ENCODE results near the gene CR1. TPM values are rescaled to one million over a fixed set of nuclear protein-coding genes. Genes with fewer than 3 reads are reported as not detected.
"Not testable (repeated sequence)": the region's sequence is repeated elsewhere in the genome, so short reads cannot be mapped to it uniquely, and the experiment has no call there.

The CR1 gene
- total RNA-seq, 4 donors from 2014 or later = 0.49 to 1.6 (median 0.67) TPM

- intact Hi-C loops (cut with DNase I; ENCODE audit: low total_unique reads) = no loop called here
- TF ChIP-seq CTCF (IDR thresholded peaks at IDR 0.05) (no peak), POLR2A (IDR thresholded peaks at IDR 0.05) (no peak)
- DNase-seq (ENCODE audit: low spot score in 2 of 2) = no peak
- no peak overlapping the region for H3K4me3 ChIP-seq (ENCODE audit: low read depth, poor library complexity, severe bottlenecking)
- 98 to 100% methylated on average over 1 of the region's 1 CpG for WGBS, 2 donors
These were observed 21.7 kb upstream of the CR1 start for GRCh38 chr1:207474210-207474609.

GRCh38 chr1:207486198-207486597 lies 9.8 kb upstream of the CR1 start:
- TF ChIP-seq CTCF (IDR thresholded peaks at IDR 0.05) = no peak
- intact Hi-C loops (cut with DNase I; ENCODE audit: low total_unique reads) = no loop called here
- no peak for DNase-seq (ENCODE audit: low spot score in 2 of 2)
- 89 to 91% methylated on average over 3 of the region's 3 CpGs for WGBS, 2 donors
- H3K4me3 ChIP-seq (ENCODE audit: low read depth, poor library complexity, severe bottlenecking) = no peak overlapping the region

GRCh38 chr1:207487636-207488035 lies 8.3 kb upstream of the CR1 start:
- no peak for DNase-seq (ENCODE audit: low spot score in 2 of 2)
- 70 to 71% methylated on average over 4 of the region's 4 CpGs for WGBS, 2 donors
- TF ChIP-seq POLR2A (IDR thresholded peaks at IDR 0.05) (no peak), CTCF (IDR thresholded peaks at IDR 0.05) (no peak)
- intact Hi-C loops (cut with DNase I; ENCODE audit: low total_unique reads) = no loop called here
- no peak overlapping the region for H3K4me3 ChIP-seq (ENCODE audit: low read depth, poor library complexity, severe bottlenecking)

GRCh38 chr1:207493212-207493611 lies 2.7 kb upstream of the CR1 start:
- 86% methylated on average over 3 of the region's 3 CpGs for WGBS, 2 donors
- no peak for DNase-seq (ENCODE audit: low spot score in 2 of 2)
- TF ChIP-seq POLR2A (IDR thresholded peaks at IDR 0.05) = no peak
- no peak for TF ChIP-seq CTCF (IDR thresholded peaks at IDR 0.05)
- intact Hi-C loops (cut with DNase I; ENCODE audit: low total_unique reads) = no loop called here
- H3K4me3 ChIP-seq (ENCODE audit: low read depth, poor library complexity, severe bottlenecking) = no peak overlapping the region

- H3K4me3 ChIP-seq (ENCODE audit: low read depth, poor library complexity, severe bottlenecking) = no peak overlapping the region
- no peak for TF ChIP-seq CTCF (IDR thresholded peaks at IDR 0.05)
- TF ChIP-seq POLR2A (IDR thresholded peaks at IDR 0.05) = no peak
- intact Hi-C loops (cut with DNase I; ENCODE audit: low total_unique reads) = no loop called here
- DNase-seq (ENCODE audit: low spot score in 2 of 2) = no peak
- 91 to 95% methylated on average over 1 of the region's 1 CpG for WGBS, 2 donors
These were observed 1.8 kb upstream of the CR1 start for GRCh38 chr1:207494171-207494570.

- DNase-seq (ENCODE audit: low spot score in 2 of 2); H3K4me3 ChIP-seq (ENCODE audit: low read depth, poor library complexity, severe bottlenecking); intact Hi-C loops (cut with DNase I; ENCODE audit: low total_unique reads): not testable (repeated sequence)
- 80 to 82% methylated on average over 8 of the region's 8 CpGs for WGBS, 2 donors
These were observed 676 bp upstream of the CR1 start for GRCh38 chr1:207495281-207495680.
